GM23338 (cell line): ENCODE results near the gene TNFRSF8. TPM values are rescaled to one million over a fixed set of nuclear protein-coding genes. Genes with fewer than 3 reads are reported as not detected.

Experiments
- CREB1 ChIP-seq: fragments of 250-450 bp; sonication (Bioruptor Pico); IDR thresholded peaks from 2 replicates; pipeline ENCODE4 v1.5.0; 2020; ENCODE audit warnings: low read depth, mild to moderate bottlenecking, moderate library complexity
- EZH2phosphoT487 ChIP-seq: fragments of 200-600 bp; sonication (generic); IDR thresholded peaks from one replicate; pipeline ENCODE4 v1.8.1; 2018; ENCODE audit warnings: antibody characterized with exemption; ENCODE audit not compliant: unreplicated experiment
- JUNB ChIP-seq: IDR thresholded peaks from one replicate; pipeline ENCODE4 v1.6.1; 2016; ENCODE audit warnings: antibody characterized with exemption; ENCODE audit not compliant: unreplicated experiment
- NANOG ChIP-seq: IDR thresholded peaks from 2 replicates; pipeline ENCODE4 v1.6.1; 2016; ENCODE audit warnings: antibody characterized with exemption, borderline replicate concordance
- POLR2AphosphoS5 ChIP-seq: IDR thresholded peaks from 2 replicates; pipeline ENCODE4 v1.6.1; 2016; ENCODE audit warnings: antibody characterized with exemption, low read depth
- ZNF114 ChIP-seq: fragments of 250-450 bp; sonication (Bioruptor Pico); IDR thresholded peaks from 2 replicates; pipeline ENCODE4 v1.5.0; 2020; ENCODE audit warnings: mild to moderate bottlenecking, moderate library complexity
- ZNF331 ChIP-seq: fragments of 250-450 bp; sonication (Bioruptor Pico); IDR thresholded peaks from 2 replicates; pipeline ENCODE4 v1.5.0; 2020; ENCODE audit warnings: low read depth, mild to moderate bottlenecking, moderate library complexity
- polyA plus RNA-seq: library from polyadenylated mRNA; unstranded; fragments of >200 nt; fragmentation: Nextera tagmentation; extraction: Ambion mirVana; gene quantifications from 2 replicates; pipeline ENCODE4 v1.2.1, GENCODE V29; 2016
- total RNA-seq: library from RNA; depleted of rRNA; stranded (reverse); fragments of >200 nt; shearing (Covaris generic); gene quantifications from 2 replicates; pipeline ENCODE4 v1.2.3, GENCODE V29; 2014
- TF ChIP-seq, protein P1 (sequence below): fragments of 250-450 bp; sonication (Bioruptor Pico); IDR thresholded peaks from 2 replicates; pipeline ENCODE4 v1.5.0; 2020; ENCODE audit warnings: mild to moderate bottlenecking, moderate library complexity
- TF ChIP-seq, protein P2 (sequence below): IDR thresholded peaks from 2 replicates; pipeline ENCODE4 v1.6.1; 2016; ENCODE audit warnings: antibody characterized with exemption
- TF ChIP-seq, protein P3 (sequence below): IDR thresholded peaks from one replicate; pipeline ENCODE4 v1.6.1; 2018; ENCODE audit warnings: antibody characterized with exemption; ENCODE audit not compliant: unreplicated experiment

Gene TNFRSF8
- total and polyA plus RNA-seq, 2 experiments from 2014 or later: 11.7 to 28.2 TPM

DNA sequence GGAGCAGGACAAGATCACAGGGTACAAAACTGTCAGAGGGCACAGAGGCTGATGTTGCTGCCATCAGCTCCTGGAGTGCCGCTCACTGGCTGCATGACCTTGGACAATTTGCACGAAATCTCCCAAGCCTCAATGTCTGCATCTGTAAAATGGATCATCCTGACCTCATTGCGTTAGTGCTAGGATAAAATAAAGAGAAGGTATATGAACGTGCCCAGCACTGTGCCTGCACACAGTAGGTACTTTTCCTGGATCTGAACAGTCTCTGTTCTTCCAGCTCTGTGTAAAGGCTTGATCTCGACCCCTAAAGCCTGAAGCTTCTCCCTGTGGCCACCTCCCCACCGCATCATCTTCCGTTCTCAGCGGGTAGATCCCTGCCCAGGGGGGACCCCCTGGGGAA lies 116.6 kb downstream of the TNFRSF8 start (continued):
- TF ChIP-seq, protein P1, sequence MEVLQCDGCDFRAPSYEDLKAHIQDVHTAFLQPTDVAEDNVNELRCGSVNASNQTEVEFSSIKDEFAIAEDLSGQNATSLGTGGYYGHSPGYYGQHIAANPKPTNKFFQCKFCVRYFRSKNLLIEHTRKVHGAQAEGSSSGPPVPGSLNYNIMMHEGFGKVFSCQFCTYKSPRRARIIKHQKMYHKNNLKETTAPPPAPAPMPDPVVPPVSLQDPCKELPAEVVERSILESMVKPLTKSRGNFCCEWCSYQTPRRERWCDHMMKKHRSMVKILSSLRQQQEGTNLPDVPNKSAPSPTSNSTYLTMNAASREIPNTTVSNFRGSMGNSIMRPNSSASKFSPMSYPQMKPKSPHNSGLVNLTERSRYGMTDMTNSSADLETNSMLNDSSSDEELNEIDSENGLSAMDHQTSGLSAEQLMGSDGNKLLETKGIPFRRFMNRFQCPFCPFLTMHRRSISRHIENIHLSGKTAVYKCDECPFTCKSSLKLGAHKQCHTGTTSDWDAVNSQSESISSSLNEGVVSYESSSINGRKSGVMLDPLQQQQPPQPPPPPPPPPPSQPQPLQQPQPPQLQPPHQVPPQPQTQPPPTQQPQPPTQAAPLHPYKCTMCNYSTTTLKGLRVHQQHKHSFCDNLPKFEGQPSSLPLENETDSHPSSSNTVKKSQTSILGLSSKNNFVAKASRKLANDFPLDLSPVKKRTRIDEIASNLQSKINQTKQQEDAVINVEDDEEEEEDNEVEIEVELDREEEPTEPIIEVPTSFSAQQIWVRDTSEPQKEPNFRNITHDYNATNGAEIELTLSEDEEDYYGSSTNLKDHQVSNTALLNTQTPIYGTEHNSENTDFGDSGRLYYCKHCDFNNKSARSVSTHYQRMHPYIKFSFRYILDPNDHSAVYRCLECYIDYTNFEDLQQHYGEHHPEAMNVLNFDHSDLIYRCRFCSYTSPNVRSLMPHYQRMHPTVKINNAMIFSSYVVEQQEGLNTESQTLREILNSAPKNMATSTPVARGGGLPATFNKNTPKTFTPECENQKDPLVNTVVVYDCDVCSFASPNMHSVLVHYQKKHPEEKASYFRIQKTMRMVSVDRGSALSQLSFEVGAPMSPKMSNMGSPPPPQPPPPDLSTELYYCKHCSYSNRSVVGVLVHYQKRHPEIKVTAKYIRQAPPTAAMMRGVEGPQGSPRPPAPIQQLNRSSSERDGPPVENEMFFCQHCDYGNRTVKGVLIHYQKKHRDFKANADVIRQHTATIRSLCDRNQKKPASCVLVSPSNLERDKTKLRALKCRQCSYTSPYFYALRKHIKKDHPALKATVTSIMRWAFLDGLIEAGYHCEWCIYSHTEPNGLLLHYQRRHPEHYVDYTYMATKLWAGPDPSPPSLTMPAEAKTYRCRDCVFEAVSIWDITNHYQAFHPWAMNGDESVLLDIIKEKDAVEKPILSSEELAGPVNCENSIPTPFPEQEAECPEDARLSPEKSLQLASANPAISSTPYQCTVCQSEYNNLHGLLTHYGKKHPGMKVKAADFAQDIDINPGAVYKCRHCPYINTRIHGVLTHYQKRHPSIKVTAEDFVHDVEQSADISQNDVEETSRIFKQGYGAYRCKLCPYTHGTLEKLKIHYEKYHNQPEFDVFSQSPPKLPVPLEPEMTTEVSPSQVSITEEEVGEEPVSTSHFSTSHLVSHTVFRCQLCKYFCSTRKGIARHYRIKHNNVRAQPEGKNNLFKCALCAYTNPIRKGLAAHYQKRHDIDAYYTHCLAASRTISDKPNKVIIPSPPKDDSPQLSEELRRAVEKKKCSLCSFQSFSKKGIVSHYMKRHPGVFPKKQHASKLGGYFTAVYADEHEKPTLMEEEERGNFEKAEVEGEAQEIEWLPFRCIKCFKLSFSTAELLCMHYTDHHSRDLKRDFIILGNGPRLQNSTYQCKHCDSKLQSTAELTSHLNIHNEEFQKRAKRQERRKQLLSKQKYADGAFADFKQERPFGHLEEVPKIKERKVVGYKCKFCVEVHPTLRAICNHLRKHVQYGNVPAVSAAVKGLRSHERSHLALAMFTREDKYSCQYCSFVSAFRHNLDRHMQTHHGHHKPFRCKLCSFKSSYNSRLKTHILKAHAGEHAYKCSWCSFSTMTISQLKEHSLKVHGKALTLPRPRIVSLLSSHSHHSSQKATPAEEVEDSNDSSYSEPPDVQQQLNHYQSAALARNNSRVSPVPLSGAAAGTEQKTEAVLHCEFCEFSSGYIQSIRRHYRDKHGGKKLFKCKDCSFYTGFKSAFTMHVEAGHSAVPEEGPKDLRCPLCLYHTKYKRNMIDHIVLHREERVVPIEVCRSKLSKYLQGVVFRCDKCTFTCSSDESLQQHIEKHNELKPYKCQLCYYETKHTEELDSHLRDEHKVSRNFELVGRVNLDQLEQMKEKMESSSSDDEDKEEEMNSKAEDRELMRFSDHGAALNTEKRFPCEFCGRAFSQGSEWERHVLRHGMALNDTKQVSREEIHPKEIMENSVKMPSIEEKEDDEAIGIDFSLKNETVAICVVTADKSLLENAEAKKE (CRISPR knock-in tag): no peak
- no peak for TF ChIP-seq JUNB
- no peak for TF ChIP-seq NANOG
- TF ChIP-seq ZNF331 (CRISPR knock-in tag): no peak
- TF ChIP-seq, protein P2, sequence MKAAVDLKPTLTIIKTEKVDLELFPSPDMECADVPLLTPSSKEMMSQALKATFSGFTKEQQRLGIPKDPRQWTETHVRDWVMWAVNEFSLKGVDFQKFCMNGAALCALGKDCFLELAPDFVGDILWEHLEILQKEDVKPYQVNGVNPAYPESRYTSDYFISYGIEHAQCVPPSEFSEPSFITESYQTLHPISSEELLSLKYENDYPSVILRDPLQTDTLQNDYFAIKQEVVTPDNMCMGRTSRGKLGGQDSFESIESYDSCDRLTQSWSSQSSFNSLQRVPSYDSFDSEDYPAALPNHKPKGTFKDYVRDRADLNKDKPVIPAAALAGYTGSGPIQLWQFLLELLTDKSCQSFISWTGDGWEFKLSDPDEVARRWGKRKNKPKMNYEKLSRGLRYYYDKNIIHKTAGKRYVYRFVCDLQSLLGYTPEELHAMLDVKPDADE: no peak
- no peak for TF ChIP-seq EZH2phosphoT487
- TF ChIP-seq, protein P3, sequence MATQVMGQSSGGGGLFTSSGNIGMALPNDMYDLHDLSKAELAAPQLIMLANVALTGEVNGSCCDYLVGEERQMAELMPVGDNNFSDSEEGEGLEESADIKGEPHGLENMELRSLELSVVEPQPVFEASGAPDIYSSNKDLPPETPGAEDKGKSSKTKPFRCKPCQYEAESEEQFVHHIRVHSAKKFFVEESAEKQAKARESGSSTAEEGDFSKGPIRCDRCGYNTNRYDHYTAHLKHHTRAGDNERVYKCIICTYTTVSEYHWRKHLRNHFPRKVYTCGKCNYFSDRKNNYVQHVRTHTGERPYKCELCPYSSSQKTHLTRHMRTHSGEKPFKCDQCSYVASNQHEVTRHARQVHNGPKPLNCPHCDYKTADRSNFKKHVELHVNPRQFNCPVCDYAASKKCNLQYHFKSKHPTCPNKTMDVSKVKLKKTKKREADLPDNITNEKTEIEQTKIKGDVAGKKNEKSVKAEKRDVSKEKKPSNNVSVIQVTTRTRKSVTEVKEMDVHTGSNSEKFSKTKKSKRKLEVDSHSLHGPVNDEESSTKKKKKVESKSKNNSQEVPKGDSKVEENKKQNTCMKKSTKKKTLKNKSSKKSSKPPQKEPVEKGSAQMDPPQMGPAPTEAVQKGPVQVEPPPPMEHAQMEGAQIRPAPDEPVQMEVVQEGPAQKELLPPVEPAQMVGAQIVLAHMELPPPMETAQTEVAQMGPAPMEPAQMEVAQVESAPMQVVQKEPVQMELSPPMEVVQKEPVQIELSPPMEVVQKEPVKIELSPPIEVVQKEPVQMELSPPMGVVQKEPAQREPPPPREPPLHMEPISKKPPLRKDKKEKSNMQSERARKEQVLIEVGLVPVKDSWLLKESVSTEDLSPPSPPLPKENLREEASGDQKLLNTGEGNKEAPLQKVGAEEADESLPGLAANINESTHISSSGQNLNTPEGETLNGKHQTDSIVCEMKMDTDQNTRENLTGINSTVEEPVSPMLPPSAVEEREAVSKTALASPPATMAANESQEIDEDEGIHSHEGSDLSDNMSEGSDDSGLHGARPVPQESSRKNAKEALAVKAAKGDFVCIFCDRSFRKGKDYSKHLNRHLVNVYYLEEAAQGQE: no peak
- TF ChIP-seq CREB1 (CRISPR knock-in tag): no peak
- no peak for TF ChIP-seq ZNF114 (CRISPR knock-in tag)
- TF ChIP-seq POLR2AphosphoS5: no peak
